Right hindlimb (tissue), 1 donor: ENCODE data around the gene SLC24A3.

ENCODE experiments used
- DNase-seq: peaks from one replicate; pipeline ENCODE4 v3.0.0-alpha.2; 2018

SLC24A3 gene

DNA sequence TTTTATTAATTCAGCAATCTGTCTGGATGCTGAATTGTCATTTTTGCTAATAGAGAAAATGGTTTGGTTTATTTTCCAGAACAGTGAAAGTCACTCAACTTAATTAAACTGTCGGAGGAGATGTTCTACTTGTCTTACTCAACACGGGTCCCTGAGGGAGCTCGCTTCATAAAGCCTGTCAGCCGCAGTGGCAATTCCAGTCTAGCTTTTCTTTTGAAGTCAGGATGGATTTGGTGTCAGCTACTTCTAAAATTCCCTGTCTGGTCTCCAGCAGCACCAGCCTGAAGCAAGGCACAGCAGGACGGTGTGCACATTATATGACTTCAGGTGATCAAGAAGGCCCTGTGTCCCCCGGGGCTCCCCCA lies 261.5 kb downstream of the SLC24A3 start:
- no peak for DNase-seq

DNA sequence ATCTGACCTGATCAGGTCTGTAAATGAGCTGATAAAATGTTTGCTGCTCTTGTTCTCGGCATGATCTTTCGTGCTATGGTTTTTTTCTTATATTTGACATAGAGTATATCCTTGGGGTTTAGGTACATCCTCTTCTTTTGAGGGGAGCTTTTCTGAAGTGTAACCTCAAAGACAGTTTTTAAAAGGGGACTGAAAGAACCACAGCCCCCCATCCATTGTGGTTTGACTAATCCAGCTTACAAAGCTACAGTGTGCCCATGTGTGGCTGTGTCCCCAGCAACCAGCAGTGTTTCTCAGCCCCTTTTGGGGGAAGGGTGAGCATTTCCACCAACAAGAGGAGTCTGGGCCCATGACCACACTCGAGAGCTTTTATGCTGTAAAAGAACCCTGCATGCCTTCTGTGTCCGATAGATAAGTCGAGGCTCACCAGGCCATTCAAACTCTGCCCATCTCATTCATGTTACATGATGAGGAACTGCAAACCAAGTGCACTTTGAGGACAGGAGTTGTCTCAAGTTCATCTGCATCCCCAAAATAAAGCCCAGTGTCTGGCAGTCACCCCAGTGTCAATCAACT lies 266.0 kb downstream of the SLC24A3 start:
- no peak for DNase-seq

DNA sequence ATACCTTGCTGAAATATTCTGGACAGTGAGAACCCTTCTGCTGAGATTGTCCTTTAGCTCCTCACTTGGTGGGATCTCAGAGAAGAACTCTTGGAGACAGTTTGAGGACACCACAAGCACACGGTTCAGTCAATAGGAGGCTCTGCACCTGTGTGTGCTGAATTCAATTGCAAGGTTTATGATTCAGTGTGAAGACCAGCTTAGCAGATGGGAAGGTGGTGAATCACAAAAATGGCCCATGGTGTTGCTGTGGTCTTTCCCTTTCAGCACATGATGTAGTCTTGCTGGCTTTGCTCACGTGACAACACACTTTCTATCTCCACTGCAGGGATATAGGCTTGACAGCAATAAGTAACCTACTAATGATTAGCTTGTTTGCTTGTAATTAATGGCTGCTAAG lies 270.3 kb downstream of the SLC24A3 start:
- no peak for DNase-seq

DNA sequence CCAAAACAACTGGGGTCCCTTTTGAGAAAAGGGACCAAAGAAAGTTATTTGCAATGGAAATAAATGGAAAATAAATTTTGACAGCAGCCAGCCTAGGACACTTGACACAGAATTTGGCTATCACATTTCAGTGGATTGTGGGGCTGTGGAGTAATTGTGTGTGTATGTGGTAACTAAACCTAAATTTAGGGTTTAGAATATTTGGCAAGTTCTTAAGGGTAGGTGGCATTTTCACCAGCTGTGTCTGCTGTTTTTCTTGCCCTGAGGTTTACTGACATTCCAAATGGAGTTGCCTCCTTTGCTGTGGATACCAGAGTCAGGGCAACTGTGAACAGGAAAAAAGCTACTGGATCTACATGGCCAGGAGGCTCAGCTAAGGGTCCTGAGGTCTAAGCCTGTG lies 270.9 kb downstream of the SLC24A3 start:
- no peak for DNase-seq

DNA sequence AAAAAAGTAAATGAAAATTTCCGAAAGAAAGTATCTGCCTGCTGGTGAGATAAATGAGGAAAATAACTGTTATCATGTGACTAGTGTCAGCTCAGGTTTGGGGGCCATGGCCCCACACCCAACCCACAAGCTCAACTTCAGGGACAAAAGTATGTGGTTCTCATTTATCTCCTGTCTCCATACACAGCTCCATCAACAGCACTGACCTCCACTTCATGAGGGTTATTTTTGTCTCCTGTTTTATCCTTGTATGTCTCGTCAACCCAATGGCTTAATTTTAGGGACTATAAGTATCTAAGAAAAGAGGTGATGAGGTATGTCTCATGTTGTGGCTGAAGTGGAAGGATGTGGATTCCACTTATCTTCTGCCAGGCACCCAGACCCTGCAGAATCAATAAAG lies 274.0 kb downstream of the SLC24A3 start:
- DNase-seq, result no peak

DNA sequence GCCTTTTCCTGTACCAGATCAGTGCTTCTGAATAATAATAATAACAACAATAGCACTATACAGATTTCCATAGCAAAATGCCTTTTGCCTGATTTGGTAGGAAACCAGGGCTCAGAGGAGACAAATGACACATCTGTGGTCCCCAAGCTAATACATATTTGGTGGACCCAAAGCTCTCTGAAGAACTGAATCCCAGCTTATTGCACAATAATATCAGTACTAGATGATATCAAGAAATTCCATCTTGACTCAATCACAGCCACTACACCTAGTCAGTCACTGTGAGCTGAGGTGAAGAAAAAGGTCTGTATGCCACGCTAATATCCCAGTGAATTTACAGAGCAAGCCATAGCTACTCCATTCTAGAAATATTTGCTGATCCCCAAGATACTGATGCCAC lies 275.0 kb downstream of the SLC24A3 start:
- DNase-seq, result no peak

DNA sequence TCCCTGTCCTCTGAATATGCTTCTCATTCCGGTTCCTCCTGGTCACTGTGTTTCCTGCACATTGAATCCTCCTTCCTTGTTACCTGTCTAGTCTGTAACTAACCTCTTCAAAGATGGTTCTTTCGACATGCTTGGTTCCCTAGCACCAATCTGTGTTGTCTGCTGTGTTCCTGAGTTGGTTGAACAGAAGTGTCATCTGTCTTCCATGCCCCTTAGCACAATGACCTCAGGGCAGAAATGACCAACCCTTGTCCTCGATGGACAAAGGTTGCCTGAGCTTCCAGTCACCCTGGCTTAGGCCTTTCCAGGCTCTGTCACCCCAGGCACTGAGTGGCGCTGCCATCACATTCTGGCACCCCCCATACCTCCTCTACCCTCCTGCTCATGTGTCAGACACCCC lies 278.8 kb downstream of the SLC24A3 start:
- peak; percentile 3 for DNase-seq

DNA sequence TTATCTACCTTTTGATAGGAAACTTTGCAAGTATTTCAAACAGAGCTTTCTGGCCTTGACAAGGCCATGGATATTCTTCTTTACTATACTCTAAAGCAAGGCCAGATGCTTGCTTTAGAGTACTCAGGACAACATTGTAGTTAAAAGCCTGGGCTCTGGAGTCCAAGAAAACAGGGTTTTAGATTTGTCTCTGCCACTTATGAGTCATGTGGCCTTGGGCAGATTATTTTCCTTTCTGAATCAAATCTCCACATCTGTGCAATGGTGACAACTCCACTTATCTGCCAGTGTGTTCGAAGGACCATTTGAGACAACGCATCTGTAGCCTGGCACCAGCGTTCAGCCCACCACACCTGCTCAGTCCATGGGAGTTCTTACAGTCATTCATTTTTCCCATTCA lies 279.7 kb downstream of the SLC24A3 start:
- no peak for DNase-seq

DNA sequence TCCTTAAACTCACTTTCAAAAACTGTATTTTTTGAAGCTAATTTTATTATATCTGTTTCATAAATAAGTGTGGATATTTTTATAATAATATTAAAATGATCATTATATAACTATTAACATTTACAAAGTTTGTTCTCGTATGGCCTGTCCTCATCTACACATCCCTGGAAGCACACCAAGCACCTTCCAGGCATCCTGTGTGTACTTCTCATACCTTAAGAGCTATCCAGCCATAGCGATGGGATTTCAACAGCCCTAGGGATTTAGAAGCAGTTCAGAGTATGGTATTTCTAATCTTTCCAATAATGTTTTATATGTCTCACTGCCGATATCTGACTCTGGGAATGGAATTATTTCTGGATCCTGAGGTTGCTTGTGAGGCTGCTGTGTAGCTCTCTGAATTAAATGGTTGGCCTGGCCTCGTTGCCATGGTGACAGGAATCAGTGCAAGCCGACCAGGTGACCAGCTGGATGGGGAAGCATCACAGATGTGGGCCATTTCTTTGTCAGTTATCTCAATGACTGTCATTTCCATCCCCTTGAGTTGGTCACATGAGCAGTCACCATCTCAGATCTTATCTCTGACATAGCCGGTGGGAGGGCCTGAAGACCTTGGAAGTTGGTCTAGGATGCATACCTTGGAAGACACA lies 280.4 kb downstream of the SLC24A3 start:
- peak; percentile 4 for DNase-seq

DNA sequence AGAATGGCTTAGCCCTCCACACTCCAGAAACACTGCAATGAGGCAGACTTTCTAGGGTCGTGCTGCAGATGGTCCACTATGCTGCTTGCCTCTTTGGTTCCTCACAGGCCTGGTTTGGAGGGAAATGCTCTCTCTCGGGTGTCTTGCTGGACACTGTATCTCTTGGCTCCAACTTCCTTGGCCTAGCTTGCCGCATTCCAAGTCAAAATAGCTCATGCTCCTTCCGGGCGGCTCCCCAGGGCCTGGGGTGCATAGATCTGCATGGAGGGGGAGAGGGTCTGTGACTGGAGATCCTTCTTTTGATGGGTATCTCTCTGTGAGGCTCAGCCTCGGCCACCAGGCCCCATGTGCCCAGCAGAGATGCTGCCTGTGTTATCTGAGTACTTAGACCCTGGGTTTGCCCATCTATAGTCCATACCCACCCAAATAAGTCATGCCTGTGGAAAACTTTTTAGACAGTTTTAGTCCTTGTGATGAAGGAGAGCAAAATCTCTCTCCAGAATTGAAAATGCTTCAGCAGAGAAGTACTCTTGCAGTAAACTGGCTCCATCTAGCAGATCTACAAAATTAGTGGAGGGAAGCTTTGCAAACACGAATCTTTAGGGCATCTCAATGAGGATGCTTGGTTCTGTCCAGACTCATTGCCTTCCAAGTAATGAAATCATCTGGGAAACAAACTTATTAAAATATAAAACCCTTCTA lies 281.5 kb downstream of the SLC24A3 start:
- peak; percentile 21 for DNase-seq

DNA sequence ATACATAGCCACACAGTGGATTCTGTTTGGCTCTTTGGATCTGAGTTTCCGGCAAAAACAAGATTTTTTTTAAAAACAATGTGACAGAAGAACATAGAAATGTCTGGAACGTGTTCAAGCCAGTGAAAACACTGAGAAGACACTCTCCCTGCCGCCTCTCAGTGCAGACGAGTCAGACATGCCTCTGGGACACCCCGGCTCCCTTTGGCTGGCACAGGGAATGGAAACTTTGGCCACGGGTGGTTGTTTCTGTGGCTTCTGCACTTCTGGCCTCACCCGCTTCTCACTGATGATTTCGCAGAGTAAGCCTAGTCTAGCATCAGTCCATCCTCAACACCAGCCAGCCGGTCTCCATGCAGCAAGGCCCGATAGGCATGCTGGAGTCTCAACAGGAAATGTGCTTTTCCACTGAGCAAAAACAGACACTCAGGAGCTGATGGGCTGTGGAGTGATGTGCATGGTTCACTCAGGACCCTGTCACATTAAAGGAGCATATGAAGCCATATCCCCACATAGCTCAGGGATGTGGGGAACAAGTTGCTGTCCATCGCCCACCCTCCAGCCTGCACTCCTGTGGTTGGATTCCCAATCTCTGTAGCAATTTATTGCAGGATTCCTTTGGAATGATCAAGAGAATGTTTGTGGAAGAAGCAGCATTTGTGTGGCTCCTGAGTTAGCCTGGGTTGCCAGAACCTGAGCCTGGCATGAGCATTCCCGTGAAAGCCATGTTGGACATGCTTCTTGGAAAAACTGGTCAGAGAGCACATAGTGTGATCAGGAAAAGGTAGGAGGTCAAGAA lies 283.7 kb downstream of the SLC24A3 start:
- peak; percentile 13 for DNase-seq

DNA sequence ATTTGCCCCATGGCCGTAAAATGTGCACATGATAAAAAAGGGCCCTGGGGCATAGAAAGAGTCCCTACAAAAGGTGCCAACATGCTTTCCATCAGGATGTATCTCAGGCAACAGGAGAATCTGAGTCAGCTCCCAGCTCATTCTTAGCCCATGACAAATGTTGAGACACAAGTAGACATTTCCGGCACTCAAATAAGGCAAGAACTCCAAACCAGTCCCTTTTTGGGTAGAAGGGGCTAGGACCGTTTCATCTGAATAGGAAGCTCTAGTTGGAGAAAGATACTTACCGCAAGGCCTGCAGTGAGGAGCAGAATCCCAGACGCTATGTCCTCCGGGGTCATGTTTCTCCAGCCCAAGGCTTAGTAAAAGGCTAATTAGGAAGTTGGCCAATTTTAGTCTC lies 284.6 kb downstream of the SLC24A3 start:
- peak; percentile 1 for DNase-seq

DNA sequence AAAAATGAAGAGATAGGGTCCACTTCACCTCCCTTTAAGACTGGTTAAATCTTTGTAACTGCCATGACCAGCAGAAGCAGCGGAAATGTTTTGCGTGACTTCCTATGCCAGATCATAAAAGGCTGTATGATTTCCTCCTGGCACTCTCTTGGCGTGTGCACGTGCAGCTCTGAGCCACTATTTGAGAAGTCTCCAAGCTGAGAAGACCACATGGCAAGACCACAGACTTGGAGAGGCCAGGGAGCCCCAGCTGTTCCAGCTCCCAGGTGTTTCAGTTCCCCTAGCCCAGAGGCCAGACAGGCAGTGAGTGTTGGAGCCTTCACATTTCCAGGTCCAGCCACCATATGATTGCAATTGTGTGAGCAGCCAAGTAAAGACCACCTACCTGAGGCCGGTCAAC lies 286.3 kb downstream of the SLC24A3 start:
- peak; percentile 15 for DNase-seq

DNA sequence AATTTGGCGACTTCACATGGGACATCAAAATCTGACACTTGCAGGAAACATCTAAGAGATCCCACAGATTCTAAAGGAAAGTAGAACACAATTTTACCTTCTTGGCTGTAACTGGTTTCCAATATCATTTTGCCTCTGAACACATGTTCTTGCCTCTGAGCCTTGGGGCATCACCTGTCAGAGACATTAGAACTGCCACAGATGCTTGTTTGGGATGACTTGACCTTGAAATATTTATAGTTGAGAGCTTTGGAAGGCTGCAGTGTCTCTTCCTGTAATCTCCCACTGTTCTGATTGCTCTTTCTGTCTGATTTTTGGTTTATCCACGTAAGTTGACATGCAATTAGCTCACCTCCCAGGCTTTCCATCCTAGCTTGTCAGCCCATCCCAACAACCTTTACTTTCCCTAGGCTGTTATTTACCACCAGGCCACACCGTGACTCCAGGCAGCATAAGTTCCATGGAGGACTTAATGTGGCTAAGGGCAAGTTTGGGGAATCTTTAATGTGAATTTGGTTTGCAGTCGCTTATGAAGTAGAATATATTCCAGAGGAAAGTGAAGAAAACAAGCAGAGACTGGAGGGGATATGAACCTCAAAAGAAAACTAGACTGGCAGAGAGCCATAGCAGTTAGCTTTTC lies 289.2 kb downstream of the SLC24A3 start:
- peak; percentile 2 for DNase-seq

DNA sequence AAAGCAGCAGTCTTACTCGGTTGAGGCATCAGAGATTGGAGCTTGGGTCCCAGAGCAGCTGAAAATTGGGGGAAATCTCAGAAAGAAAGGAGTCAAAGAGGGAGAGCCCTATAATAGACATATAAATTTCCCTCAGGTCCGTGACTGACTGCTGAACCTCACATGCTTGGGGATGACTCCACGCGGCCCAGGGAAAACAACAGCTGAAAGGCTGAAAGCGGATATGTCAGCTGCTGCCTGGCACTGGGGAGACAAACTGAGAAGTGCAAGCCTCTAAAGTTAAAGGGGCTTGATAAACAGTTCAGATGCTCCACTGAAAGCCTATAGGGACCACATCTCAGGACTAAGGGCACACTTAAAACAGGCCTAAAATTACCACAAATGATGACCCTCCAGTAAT lies 289.7 kb downstream of the SLC24A3 start:
- DNase-seq, result peak; percentile 80

DNA sequence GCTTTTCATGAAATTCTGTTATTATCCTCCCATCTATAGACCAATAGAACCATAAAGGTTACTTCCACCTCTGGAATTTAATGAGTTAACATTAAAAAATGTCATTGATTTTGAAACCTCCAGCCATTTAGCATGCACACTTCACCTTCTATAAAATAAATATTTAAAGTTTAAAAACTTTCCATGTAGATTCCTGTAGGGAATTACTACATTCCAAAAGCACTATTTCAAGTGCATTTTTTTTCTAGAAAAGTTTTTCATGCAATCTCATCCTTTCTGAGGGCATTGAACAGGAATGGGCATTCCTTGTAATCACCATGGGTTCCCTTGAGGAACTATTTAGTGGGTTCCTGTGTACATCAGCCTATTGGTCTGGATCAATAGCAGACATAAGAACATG lies 291.8 kb downstream of the SLC24A3 start:
- no peak for DNase-seq

DNA sequence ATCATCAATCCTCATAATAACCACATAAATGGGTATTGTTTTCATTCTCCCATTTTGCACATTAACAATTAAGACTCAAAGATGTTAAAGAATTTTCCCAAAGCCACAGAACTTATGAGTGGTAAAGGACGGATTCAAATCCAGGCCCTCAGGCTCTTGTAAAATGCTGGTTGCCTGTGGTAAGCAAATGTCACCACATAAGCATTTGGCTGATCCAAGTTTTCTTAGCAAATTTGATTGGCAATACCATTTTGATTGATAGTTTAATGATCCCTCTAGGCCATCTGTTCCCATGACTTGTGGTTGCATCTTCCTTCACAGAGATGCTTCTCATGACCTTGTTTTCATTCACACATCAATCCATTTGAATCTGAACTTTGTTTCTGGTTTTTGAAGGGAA lies 293.6 kb downstream of the SLC24A3 start:
- DNase-seq, result no peak

DNA sequence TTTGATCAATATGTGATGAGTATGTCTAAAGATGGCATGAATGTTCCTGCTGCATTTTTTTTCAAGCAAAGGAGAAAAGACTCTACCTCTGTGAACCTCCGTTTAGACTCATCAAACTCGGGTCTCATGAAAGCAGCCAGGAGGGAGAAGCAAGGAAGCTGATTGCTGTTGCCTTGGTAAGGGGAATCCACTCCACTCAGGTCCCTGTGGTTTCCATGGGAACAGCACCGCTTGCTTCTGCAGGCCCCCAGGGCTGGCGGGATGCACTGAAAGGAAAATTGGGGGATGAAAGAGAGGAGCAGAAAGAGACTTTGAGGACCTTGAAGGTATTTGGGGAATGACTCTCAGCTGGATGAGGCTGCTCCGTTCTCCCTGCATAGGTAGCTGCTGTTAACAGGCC lies 296.0 kb downstream of the SLC24A3 start:
- DNase-seq, result no peak

DNA sequence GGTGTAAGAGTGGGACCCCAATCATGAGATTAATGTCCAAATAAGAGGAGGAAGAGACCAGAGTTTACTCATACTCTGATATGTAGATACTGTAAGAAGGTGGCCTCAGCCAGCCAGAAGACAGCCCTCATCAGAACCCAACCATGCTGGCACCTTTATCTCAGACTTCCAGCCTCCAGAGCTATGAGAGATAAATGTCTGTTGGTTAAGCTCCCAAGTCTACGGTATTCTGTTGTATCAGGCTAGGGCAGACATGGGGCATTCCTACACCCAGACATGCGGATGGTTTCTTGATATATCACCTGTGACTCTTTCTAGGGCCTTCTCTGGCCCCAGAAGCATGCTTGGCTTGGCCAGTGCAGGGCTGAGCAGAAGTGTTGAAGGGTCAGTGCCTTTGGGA lies 298.2 kb downstream of the SLC24A3 start:
- DNase-seq, result no peak

DNA sequence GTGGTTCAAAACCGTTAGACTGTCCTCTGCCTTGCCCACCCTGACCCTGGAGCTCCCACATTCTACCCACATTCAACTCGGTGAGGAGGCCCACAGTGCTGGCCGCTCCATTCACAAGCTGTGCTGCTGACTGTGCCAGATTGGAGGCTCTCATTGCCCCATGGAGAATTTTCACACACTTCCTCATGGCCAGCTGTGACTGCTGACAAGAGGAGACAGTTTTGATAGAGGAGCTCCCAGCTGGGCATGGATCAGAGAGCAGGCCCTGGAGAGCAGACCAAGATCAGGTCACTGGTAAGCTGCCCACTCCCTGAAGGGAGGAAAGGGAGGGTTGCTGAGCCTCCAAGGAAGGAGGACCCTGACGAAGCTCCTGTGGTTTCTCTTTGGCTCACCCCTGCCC lies 299.5 kb downstream of the SLC24A3 start:
- peak; percentile 33 for DNase-seq

DNA sequence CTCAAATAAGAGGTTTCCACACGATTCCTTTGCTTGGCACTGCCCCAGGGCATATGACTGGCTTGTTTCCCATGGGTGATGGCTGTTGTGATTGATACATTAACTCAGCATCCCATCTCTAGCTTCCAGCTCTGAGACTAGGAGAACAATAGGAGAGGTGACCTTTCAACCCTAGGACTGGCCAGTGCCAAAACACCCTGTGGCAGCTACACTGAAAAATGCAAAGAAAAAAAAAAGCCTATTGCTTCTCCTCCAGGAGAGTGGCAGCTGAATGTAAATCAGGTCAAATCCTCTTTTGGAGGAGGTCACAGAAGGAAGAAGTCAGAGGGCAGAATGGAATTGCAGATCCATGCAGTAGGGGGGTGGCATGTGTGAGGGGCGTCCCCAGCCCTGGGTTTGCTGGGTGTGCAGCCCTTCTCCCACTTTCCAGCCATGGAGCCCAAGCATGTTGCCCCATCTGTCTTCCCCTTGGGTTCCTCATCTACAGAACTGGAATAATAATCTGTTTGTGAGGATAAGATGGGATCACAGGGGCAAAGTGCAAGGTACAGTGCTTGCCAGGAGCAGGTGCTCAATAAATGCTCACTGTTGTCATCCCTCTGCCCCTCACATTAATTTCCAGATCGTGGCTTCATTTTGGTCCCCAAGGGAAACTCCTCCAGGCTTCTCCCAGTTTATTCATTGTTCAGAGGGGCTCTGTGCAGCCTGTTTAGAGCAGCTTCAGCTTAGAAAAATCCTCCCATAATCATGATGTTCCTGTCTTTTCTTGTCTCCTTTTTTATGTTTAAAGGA lies 300.6 kb downstream of the SLC24A3 start:
- no peak for DNase-seq

DNA sequence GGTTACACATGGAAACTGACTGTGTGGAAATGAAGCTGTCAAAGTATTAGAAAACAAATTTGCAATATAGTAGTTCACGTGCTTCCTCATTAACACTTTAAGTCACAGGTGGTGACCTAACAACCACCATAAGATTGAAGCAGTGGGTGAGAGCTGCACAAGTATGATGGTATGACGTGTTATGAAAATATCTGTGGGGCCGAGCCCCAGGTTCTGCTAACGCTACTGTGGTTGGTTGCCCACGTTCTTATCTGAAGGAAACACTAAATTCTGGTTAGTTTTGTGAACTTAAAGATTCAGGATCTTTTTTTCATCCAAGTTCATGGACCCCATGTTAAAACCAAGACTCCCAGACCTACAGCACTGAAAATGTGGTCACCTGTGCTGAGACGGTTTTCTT lies 302.6 kb downstream of the SLC24A3 start:
- DNase-seq, result no peak
